ENCODE data around the gene OGFOD3. TPM values are rescaled to one million over a fixed set of nuclear protein-coding genes. Genes with fewer than 3 reads are reported as not detected.

Gene OGFOD3
- total RNA-seq, 1 donor from 2014 or later = 25.5 TPM

GRCh38 chr17:82342361-82343079, 75.9 kb downstream of the OGFOD3 start:
- no peaks in the 10 kb centered on the region for H3K36me3 ChIP-seq
- H3K27me3 ChIP-seq = no peaks in the 10 kb centered on the region
- H3K4me3 ChIP-seq = no peak overlapping the region
- peaks cover 20% of the 10 kb centered on the region for H3K4me1 ChIP-seq
- no peak for DNase-seq (ENCODE audit: extremely low spot score in 2 of 2)
- H3K27ac ChIP-seq = no peak overlapping the region
- H3K9me3 ChIP-seq = no peaks in the 10 kb centered on the region
- intact Hi-C loops (cut with DNase I) = loop anchor here (10.0 kb wide), 1 partner anchor 432 kb away; no protein-coding TSS in a partner anchor
- TF ChIP-seq CTCF (IDR thresholded peaks at IDR 0.05) (no peak), POLR2AphosphoS5 (IDR thresholded peaks at IDR 0.05; ENCODE audit: insufficient read depth in 1 of 2, low read depth in 1 of 2) (no peak), POLR2A (IDR thresholded peaks at IDR 0.05) (no peak)

GRCh38 chr17:82339634-82340580, 78.5 kb downstream of the OGFOD3 start:
- DNase-seq (ENCODE audit: extremely low spot score in 2 of 2) = no peak
- peaks cover 21% of the 10 kb centered on the region for H3K4me1 ChIP-seq
- intact Hi-C loops (cut with DNase I) = loop anchor here (10.0 kb wide), 1 partner anchor 435 kb away; no protein-coding TSS in a partner anchor
- TF ChIP-seq CTCF (IDR thresholded peaks at IDR 0.05) = no peak
- H3K27ac ChIP-seq = peak overlapping the region; percentile 81
- H3K4me3 ChIP-seq = peak overlapping the region; percentile 36 to 52
- H3K36me3 ChIP-seq = no peaks in the 10 kb centered on the region
- no peaks in the 10 kb centered on the region for H3K9me3 ChIP-seq
- no peaks in the 10 kb centered on the region for H3K27me3 ChIP-seq

Small RNA genes within 50 kb of the gene (small RNA-seq; reads per million reads assigned to genes)
- not detected for gene RF00019

Other genes starting within 250 kb of the OGFOD3 start
- gene CCDC57, start 205.7 kb downstream of the OGFOD3 start, total RNA-seq = 26.5 TPM
- 21.1 TPM for gene SLC16A3, start 189.5 kb downstream of the OGFOD3 start, total RNA-seq
- 67.8 TPM for gene CSNK1D, start 144.9 kb downstream of the OGFOD3 start, total RNA-seq
- 5.2 TPM for gene CD7, start 101.0 kb downstream of the OGFOD3 start, total RNA-seq
- gene SECTM1, start 84.8 kb downstream of the OGFOD3 start, total RNA-seq = 37.1 TPM
- gene TEX19, start 59.3 kb downstream of the OGFOD3 start, total RNA-seq = not detected
- not detected for gene UTS2R, start 46.8 kb downstream of the OGFOD3 start, total RNA-seq
- gene HEXD, start 239 bp downstream of the OGFOD3 start, total RNA-seq = 90.4 TPM
- 51.6 TPM for gene CYBC1, start 32.2 kb upstream of the OGFOD3 start, total RNA-seq
- 62.6 TPM for gene NARF, start 40.2 kb upstream of the OGFOD3 start, total RNA-seq
- 55.5 TPM for gene FOXK2, start 101.1 kb upstream of the OGFOD3 start, total RNA-seq
- gene WDR45B, start 229.9 kb upstream of the OGFOD3 start, total RNA-seq = 86.4 TPM

Measured in vagina (tissue), 2 donors.